Hepatocyte (in vitro differentiated cells): ENCODE measurements around the gene TRIM29.

ENCODE experiments used
- CTCF ChIP-seq: fragments of 200-600 bp; sonication (generic); IDR thresholded peaks from 2 replicates; pipeline ENCODE4 v1.5.1; 2016; ENCODE audit warnings: antibody characterized with exemption, mild to moderate bottlenecking; ENCODE audit not compliant: poor library complexity
- EZH2phosphoT487 ChIP-seq: fragments of 200-600 bp; sonication (generic); IDR thresholded peaks from one replicate; pipeline ENCODE4 v1.6.1; 2018; ENCODE audit warnings: antibody characterized with exemption, mild to moderate bottlenecking, low read depth, moderate library complexity; ENCODE audit not compliant: unreplicated experiment, severe bottlenecking

DNA sequence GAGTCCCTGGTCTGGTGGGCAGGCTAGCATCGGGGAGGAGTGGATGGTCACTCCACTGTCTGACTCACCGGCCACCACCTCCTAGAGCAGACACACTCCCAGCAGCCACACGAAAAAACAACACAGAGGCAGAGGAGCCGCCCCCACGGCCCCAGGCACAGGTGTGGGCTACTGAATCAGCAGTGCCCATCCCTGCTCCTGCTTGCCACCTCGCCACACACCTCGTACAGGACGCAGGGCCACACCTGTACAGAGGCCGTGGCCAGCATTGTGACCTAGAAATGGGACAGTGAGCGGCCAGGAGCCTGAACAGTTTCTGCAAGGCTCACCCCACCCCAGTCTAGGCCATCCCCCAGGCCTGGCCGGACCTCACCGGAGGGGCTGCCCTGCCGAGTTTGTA is 14.0 kb downstream of the TRIM29 start:
- TF ChIP-seq CTCF (no peak), EZH2phosphoT487 (no peak)
